ENCODE results near the gene RIBC2. TPM values are rescaled to one million over a fixed set of nuclear protein-coding genes. Genes with fewer than 3 reads are reported as not detected.

The RIBC2 gene
- total RNA-seq, 2 donors from 2014 or later: 1.2 to 4.1 TPM

DNA sequence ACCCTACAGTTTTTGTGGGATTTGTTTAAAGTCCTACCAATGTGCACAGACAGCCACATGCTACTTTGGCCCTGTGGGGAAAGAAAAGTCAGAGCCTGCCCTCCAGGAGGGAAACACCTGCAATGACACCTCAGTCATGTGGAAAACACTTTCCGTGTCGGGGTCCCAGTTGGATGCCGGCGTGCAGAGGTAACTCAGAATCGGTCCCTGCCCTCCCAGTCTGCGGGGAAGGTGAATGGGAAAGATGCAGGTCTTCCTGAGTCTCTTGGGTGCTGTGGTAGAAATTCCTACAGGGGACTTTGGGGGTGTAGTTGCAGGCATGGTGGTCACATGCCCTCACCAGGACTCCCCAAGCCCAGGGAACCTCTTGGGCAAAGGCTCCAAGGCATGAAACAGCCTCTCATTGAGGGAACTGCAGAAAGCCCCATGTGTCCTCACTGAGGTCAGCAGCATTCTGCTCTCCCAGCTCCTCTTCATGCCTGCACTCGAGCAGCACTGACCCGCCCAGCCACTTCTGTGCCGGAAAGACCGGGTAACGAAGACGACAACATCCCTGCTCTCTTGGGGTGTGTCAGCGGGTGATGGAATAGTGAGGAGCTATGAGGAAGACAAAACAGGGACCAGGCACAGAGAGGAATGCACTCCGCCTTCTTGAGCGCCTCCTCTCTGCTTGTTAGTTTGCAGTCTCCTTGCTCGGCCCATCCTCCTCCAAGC is 4.7 kb downstream of the RIBC2 start:
- H3K4me3 Mint-ChIP-seq: no peak overlapping the region
- H3K36me3 Mint-ChIP-seq: no peaks in the 10 kb centered on the region
- H3K27ac Mint-ChIP-seq: no peak overlapping the region
- H3K27me3 Mint-ChIP-seq: no peaks in the 10 kb centered on the region
- no peaks in the 10 kb centered on the region for H3K9me3 Mint-ChIP-seq
- DNase-seq (ENCODE audit: low spot score) (no peak), ATAC-seq (peak in 1 of 2 donors; percentile 30)
- peaks cover 7 to 11% of the 10 kb centered on the region in 2 donors for H3K4me1 Mint-ChIP-seq (ENCODE audit: low read depth in 2 of 2)

DNA sequence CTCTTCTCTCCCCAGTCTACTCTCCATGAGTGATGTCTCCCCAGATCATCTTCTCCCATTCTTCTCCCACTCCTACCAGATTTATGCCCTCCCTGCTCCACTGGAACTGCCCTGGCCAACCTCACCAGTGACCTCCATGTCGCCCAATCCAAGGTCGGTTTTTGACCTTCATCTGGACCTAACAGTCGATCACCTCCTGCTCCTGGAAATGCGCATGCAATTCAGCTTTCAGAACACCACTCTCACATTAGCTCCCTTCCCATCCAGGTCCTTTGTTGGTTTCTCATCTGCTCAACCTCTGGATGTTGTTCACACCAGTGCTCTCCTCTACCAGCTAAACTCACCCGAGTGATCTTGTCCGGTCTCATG is 5.3 kb downstream of the RIBC2 start:
- DNase-seq (ENCODE audit: low spot score) (no peak), ATAC-seq (no peak)
- Mint-ChIP-seq H3K9me3 (no peaks in the 10 kb centered on the region), H3K27ac (no peak overlapping the region), H3K4me3 (no peak overlapping the region), H3K27me3 (no peaks in the 10 kb centered on the region), H3K4me1 (ENCODE audit: low read depth in 2 of 2) (peaks cover 3 to 9% of the 10 kb centered on the region in 2 donors), H3K36me3 (no peaks in the 10 kb centered on the region)

DNA sequence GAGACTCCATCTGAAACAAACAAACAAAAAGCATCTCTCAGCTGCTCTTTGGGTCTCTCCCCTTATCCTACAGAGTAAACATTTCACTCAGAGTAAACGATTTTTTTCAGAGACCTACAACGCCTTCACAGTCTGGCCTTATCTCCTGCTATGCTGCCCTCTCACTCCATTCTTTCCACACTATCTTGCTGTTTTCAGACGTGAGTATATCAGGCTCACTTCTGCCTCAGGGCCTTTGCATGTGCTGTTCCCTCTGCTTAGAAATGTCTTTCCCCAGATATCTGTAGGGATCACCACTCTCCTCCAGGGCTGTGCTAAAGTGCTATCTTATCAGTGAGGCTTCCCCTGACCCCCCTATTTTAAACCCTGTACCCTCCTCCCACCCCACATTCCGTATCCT is 6.5 kb downstream of the RIBC2 start:
- DNase-seq (ENCODE audit: low spot score) (no peak), ATAC-seq (peak in 1 of 2 donors; percentile 6)
- Mint-ChIP-seq H3K27ac (no peak overlapping the region), H3K36me3 (no peaks in the 10 kb centered on the region), H3K4me1 (ENCODE audit: low read depth in 2 of 2) (peaks cover 0 to 6% of the 10 kb centered on the region in 2 donors), H3K9me3 (no peaks in the 10 kb centered on the region), H3K4me3 (no peak overlapping the region), H3K27me3 (no peaks in the 10 kb centered on the region)

DNA sequence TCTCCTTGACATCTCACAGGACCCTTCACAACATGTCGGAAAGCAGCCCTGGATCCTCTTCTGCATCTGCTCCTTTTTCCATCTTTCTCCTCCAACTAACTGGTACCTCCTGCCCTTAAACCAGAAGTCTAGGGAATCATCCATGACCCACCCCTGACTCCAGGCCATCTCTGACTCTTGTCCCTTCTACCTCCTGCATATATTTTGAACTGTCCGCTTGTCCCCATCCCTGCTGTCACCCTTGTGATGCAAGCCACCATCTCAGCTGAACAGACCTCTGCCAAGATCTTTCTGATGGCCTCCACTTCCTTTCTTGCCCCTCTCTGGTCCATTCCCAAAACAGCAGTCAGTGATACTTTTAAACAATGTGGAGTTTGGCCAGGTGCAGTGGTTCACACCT is 7.0 kb downstream of the RIBC2 start:
- Mint-ChIP-seq H3K9me3 (no peaks in the 10 kb centered on the region), H3K4me1 (ENCODE audit: low read depth in 2 of 2) (peaks cover 0 to 6% of the 10 kb centered on the region in 2 donors), H3K4me3 (no peak overlapping the region), H3K27me3 (no peaks in the 10 kb centered on the region), H3K36me3 (no peaks in the 10 kb centered on the region), H3K27ac (no peak overlapping the region)
- DNase-seq (ENCODE audit: low spot score): no peak
- ATAC-seq: no peak

DNA sequence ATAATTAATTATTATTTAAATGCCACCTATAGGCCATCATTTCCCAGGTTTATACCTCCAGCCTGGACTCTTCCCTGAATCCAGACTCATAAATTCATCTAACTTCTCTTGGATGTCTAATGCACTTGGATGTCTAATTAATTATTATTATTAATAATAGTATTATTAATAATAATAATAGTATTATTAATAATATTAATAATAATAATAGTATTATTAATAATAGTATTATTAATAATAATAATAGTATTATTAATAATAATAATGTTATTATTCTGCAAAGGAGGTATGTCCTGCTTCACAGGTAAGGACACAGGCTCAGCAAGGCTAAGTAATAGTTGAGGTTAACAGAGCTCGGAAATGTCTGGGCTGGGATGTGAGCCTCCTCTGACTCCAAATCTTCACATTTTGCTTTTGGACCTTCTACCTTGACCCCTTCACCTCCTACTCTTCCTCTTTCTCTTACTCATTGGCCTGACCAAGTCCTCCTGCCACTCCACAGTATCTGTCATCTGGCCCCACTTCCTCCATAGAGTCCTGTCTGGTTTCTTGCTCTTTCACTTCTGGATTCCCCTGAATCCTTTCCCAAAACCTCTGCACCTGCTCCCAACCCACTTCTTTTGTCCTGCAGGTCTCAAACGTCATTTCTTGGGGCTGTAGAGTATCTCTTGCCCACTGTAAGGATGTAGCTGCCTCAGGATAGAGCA is 8.0 kb downstream of the RIBC2 start:
- no peak overlapping the region for H3K4me3 Mint-ChIP-seq
- H3K27me3 Mint-ChIP-seq: no peaks in the 10 kb centered on the region
- ATAC-seq: no peak

DNA sequence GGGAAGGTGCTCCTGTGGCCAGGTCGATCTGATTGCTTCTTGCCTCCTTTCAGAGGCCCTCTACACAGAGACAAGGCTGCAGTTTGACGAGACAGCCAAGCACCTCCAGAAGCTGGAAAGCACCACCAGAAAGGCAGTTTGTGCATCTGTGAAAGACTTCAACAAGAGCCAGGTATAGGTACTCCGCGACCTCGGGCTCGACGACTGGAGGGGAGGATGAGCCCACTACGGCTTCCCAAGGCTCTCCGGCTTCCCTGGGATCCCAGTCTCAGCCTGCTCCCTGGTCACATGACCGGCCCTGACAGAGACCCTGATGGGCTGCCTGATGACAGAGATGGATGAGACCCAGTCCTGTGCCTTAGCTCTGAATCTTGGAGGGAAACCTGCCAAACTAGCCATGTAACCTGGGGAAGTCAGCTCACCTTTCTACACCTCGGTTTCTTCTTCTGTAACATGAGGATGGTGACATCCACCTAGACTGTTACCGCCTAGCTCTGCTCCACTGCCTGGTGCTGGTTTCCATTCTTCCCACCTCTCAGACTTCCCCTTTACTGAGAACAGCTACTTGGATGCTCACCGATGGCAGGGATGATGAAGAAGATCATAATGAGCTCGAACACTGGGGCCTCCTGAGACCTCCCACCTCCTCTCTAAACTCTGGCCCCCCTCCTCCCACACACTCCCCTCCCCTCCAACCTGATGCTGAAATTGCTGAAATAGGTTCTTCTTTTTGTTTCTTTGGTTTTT is 8.9 kb downstream of the RIBC2 start:
- H3K9me3 Mint-ChIP-seq: no peaks in the 10 kb centered on the region
- no peak for ATAC-seq

More for the DNA sequence above, 8.0 kb downstream of the RIBC2 start:
- no peak for DNase-seq (ENCODE audit: low spot score)
- Mint-ChIP-seq H3K9me3 (no peaks in the 10 kb centered on the region), H3K4me1 (ENCODE audit: low read depth in 2 of 2) (peaks cover 0 to 6% of the 10 kb centered on the region in 2 donors), H3K36me3 (no peaks in the 10 kb centered on the region), H3K27ac (no peak overlapping the region)

DNA sequence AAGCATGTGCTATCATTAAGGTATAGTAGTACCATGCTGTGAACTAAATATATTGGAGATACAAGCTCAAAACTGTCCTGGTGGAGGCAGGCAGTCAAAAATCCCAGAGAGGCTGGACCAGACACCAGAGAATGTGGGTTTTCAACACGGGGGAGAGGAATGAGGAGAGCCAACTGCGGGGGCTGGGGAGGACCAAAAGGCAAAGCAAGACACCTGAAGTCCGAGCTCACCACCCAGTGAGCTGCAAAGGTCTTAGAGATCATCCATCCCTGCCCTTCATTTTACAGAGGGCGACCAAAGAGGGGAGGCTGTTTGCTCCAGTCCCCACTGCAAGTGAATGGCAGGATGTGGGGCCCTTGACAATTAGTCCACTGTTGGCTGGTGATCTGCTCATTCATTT is 10.0 kb downstream of the RIBC2 start:
- Mint-ChIP-seq H3K27me3 (no peaks in the 10 kb centered on the region), H3K4me3 (no peak overlapping the region), H3K36me3 (no peaks in the 10 kb centered on the region), H3K27ac (no peak overlapping the region), H3K4me1 (ENCODE audit: low read depth in 2 of 2) (peaks cover 0 to 6% of the 10 kb centered on the region in 2 donors), H3K9me3 (no peaks in the 10 kb centered on the region)
- DNase-seq (ENCODE audit: low spot score) (no peak), ATAC-seq (no peak)

More for the DNA sequence above, 8.9 kb downstream of the RIBC2 start:
- no peaks in the 10 kb centered on the region for H3K36me3 Mint-ChIP-seq
- H3K27me3 Mint-ChIP-seq: no peaks in the 10 kb centered on the region
- DNase-seq (ENCODE audit: low spot score): no peak
- no peak overlapping the region for H3K27ac Mint-ChIP-seq
- H3K4me1 Mint-ChIP-seq (ENCODE audit: low read depth in 2 of 2): peaks cover 0 to 6% of the 10 kb centered on the region in 2 donors
- no peak overlapping the region for H3K4me3 Mint-ChIP-seq

DNA sequence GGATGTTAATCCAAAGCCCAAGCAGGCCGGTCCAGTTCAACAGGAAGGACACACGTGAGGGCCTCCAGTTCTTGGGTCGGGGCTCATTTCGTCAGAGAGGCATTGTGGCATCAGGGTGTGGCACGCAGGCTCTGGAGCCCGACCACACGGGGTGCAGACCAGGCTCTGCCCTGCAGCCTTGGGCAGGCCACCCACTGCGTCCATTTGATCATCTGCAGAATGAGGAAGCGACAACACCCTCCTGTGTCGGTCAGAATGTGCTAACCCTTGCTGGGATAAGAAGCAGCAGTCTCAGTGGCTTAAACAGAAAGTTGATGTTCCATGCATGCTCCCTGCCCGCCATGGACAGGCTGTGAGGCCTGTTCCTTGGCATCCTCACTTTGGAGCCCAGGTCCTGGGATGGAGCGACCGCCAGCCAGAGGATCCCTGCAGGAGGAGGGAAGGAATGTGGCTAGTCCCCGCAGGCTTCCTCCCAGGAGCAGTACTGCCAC is 10.8 kb downstream of the RIBC2 start:
- Mint-ChIP-seq H3K27me3 (no peaks in the 10 kb centered on the region), H3K4me3 (no peak overlapping the region), H3K9me3 (no peaks in the 10 kb centered on the region), H3K27ac (no peak overlapping the region), H3K36me3 (no peaks in the 10 kb centered on the region), H3K4me1 (ENCODE audit: low read depth in 2 of 2) (peaks cover 0 to 6% of the 10 kb centered on the region in 2 donors)
- DNase-seq (ENCODE audit: low spot score): no peak
- no peak for ATAC-seq

DNA sequence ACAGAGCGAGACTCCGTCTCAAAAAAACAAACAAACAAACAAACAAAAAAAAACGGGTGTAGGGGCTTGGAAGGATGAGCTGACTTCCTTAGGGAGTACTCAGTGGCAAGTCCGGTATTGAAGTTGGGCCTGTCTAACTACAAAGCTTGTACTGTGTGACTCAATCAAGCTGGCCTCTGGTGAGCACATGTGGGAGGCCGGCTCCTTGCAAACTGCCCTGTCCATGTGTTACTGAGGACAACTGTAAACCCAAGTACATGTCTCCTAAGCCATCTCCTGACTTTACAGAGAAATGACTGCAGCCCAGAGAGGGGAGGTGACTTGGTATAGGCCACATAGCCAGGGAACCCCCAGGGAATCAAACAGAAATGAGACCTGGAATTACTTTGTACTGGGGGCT is 11.6 kb downstream of the RIBC2 start:
- H3K4me1 Mint-ChIP-seq (ENCODE audit: low read depth in 2 of 2): peaks cover 0 to 6% of the 10 kb centered on the region in 2 donors
- ATAC-seq: no peak
- H3K36me3 Mint-ChIP-seq: no peaks in the 10 kb centered on the region
- no peak overlapping the region for H3K27ac Mint-ChIP-seq
- no peaks in the 10 kb centered on the region for H3K9me3 Mint-ChIP-seq
- H3K27me3 Mint-ChIP-seq: no peaks in the 10 kb centered on the region
- DNase-seq (ENCODE audit: low spot score): no peak
- H3K4me3 Mint-ChIP-seq: no peak overlapping the region

DNA sequence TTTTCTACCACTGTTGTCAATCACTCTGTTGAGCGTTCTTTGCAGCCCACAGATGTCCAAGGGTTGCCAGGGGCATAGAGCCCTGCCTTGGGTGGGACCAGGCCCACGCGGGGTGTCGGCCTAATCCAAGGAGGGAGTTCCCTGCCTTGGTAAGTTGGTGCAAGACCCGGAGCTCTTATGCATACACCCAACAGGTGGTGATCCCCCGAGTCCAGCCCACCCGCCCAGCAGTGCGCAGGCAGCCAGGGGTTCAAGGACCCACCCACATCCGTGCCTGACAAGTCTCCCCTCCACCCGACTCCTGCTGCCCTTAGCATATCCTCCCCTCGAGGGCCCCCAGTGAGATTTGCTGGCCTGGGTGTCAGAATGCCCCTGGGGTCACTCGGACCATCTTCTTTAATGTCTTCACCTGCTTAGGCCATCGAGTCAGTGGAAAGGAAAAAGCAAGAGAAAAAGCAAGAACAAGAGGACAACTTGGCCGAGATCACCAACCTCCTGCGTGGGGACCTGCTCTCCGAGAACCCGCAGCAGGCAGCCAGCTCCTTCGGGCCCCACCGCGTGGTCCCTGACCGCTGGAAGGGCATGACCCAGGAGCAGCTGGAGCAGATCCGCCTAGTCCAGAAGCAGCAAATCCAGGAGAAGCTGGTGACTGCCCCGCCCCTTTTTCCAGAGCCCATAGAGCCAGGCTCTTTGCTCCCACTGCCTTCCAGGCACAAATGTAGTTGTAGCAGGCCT is 12.2 kb downstream of the RIBC2 start:
- Mint-ChIP-seq H3K27ac (no peak overlapping the region), H3K27me3 (no peaks in the 10 kb centered on the region), H3K4me3 (no peak overlapping the region), H3K4me1 (ENCODE audit: low read depth in 2 of 2) (peaks cover 0 to 1% of the 10 kb centered on the region in 2 donors), H3K9me3 (no peaks in the 10 kb centered on the region), H3K36me3 (no peaks in the 10 kb centered on the region)
- no peak for ATAC-seq
- DNase-seq (ENCODE audit: low spot score): no peak

DNA sequence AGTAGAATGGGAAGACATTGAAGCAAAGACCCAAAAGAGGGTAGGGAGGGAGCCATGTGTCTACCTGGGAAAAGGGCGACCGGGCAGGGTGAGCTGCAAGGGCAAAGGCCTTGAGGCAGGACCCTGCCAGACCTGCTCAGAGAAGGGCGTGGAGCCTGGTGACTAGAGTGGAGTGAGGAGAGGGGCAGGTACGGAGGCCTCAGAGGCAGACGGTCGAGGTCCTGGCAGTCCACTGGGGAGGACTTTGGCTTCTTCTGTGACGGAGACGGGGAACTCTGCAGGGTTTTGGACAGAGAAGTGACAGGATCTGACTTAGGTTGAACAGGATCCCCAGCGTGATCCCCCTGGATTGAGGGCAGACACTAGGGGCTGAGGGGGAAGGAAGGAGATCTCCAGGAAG is 12.9 kb downstream of the RIBC2 start:
- DNase-seq (ENCODE audit: low spot score) (no peak), ATAC-seq (no peak)
- no peaks in the 10 kb centered on the region for H3K9me3 Mint-ChIP-seq
- no peak overlapping the region for H3K4me3 Mint-ChIP-seq
- H3K4me1 Mint-ChIP-seq (ENCODE audit: low read depth in 2 of 2): no peaks in the 10 kb centered on the region
- no peaks in the 10 kb centered on the region for H3K27me3 Mint-ChIP-seq
- H3K36me3 Mint-ChIP-seq: no peaks in the 10 kb centered on the region
- no peak overlapping the region for H3K27ac Mint-ChIP-seq

DNA sequence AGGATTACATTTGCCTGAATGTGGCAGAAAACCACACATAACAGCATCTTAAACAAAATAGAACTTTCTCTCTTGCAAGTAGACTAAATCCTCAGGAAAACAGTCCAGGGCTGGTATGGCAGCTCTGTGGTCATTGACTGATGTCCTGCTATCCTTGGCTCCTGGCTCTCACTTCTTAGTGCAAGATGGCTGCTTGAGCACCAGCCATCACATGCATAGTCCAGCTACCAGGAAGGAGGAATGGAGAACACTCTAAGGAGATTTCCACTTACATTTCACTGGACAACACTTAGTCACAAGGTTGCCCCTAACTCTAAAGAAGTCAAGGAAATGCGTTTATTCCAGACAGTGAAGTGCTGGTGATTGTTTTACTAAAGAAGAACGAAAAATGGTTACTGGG is 13.6 kb downstream of the RIBC2 start:
- no peaks in the 10 kb centered on the region for H3K4me1 Mint-ChIP-seq (ENCODE audit: low read depth in 2 of 2)
- H3K4me3 Mint-ChIP-seq: no peak overlapping the region
- DNase-seq (ENCODE audit: low spot score) (no peak), ATAC-seq (no peak)
- no peak overlapping the region for H3K27ac Mint-ChIP-seq
- no peaks in the 10 kb centered on the region for H3K9me3 Mint-ChIP-seq
- no peaks in the 10 kb centered on the region for H3K36me3 Mint-ChIP-seq
- no peaks in the 10 kb centered on the region for H3K27me3 Mint-ChIP-seq
